ENCODE data around the gene HCRTR1. TPM values are rescaled to one million over a fixed set of nuclear protein-coding genes. Genes with fewer than 3 reads are reported as not detected.

The HCRTR1 gene
- 1.6 TPM for total RNA-seq

DNA sequence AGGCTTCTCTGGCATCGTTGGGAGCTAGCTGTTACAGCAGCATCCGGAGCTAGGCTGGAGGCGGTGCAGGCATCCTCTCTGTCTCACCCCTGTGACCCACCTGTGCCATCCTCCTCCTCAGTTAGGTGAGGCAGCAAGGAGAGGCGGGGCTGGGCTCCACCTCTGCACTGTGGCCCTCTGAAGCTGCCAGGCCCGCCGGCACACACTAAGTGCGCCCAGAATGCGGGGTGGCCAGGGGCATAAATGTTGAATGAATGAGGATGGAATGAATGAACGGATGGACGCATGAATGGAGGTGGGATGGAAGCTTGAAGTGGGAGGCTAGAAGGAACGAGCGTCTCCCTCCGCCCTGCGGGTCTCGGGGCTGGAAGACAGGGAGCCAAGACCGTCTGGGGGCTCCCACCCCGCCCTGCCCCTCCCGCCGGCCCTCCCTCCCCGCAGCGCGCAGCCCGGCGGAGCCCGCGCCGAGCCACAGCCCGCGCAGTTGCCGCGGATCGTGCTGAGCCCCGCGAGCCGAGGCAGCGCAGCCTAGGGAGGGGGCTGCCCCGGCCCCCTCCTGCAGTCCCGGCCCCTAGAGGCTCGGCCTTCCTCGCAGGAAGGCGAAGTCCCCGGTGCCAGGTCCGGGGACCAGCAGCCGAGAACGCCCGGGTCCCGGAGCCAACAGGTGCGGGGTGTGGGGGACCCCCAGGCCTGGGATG lies at the start of gene HCRTR1:
Gene HCRTR1, plus strand, starts transcription at position 472 of the 698 bp plus-strand sequence. CDS start 1,504 bp downstream, outside the sequence.
- DNase-seq (ENCODE audit: low spot score in 2 of 2) (no peak), FAIRE-seq (no peak)

- FAIRE-seq (no peak), DNase-seq (ENCODE audit: low spot score in 2 of 2) (no peak)
Measured at GRCh38 chr1:31567956-31568570, 49.4 kb upstream of the HCRTR1 start.

- DNase-seq (ENCODE audit: low spot score in 2 of 2) (no peak), FAIRE-seq (no peak)
Measured at GRCh38 chr1:31568895-31569595, 48.4 kb upstream of the HCRTR1 start.

DNA sequence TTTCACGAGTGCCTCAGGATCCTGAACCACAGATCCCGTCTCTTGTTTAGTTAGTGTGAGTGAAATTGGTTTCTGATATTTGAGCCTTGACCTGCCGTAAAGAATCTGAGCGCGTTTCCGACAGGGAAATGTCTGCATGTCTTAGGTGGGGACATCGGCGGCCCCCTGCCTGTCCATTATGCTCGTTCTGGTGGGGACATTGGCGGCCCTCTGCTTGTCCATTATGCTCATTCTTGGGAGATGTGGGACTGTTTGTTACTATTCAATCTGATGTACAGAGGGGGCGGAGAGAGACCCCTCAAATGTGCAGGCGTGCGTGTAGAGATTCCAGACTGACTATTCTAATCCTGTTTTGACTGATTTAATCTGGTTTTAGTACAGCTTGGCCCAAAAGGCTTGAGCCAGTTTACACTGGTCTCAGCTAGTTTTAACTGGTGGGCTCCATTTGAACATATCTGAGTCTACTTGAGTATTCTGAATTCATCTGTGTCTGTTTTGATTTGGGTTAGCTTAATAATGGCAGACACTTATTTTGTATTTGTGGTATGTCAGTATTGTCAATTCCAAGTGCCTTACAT lies 47.8 kb upstream of the HCRTR1 start:
- no peak for DNase-seq (ENCODE audit: low spot score in 2 of 2)
- FAIRE-seq: no peak

DNA sequence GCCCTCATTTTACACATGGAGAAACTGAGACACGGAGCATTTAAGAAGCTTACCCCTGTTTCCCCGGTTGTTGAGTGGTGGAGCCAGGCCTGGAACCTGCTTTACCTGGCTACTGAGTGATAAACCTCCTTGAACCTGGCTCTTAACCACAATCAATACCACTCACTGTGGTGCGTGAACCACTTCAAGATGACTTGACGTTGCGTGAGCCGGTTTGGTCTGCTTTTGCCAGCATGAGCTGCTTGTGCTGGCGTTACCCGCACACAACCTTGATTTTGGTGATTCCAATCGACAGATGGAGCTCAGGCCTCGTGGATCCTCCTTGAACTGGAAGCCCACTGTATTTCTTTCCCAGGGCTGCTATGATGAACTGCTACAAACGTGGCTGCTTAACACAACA lies 47.3 kb upstream of the HCRTR1 start:
- DNase-seq (ENCODE audit: low spot score in 2 of 2): no peak
- FAIRE-seq: no peak

- DNase-seq (ENCODE audit: low spot score in 2 of 2): no peak
- no peak for FAIRE-seq
Measured at GRCh38 chr1:31570906-31571305, 46.6 kb upstream of the HCRTR1 start.

DNA sequence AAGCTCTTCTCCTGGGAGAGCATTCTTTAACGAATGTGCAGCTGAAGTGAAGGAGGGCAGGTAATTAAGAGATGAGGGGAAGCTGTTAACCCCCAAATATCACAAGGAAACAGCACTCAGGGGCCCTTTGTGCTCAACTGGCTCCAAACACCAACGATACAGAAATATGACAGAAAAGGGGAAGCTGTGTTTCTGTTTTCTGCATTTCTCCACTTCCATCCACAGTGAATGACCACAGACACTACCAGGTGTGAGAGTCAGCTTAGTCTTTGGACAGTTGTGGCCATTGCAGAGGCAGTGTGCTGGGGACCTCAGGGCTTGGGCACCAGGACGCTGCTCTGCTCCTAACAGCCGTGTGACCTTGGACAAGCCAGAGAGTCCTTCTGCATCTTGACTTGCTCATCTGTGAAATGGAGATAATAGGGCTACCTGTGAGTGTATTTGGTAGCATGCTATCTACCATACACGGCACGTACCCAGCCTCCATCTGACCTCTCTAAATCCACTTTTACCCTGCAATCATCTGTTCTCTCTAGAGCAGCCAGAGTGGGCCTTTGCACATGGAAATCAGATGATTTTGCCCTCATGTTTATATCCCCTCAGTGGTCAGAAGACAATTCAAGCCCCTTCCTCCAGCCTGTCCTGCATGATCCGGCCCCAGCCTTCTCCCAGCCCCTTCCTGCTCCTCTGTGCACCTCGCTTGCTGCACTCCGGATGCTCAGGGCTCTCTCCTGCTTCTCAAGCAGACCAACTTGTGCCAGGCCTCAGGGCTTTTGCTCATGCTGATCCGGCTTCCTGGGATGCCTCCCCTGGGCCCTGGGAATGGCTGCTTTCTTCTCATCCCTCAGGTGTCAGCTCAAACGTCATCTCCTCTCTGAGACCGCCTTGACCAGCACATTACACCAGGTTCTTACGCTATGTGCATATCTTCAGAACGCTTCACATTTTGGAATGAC lies 45.9 kb upstream of the HCRTR1 start:
- DNase-seq (ENCODE audit: low spot score in 2 of 2) (no peak), FAIRE-seq (no peak)

- no peak for FAIRE-seq
- no peak for DNase-seq (ENCODE audit: low spot score in 2 of 2)
Measured at GRCh38 chr1:31572323-31573104, 45.0 kb upstream of the HCRTR1 start.

- DNase-seq (ENCODE audit: low spot score in 2 of 2) (no peak), FAIRE-seq (no peak)
Measured at GRCh38 chr1:31573261-31573660, 44.2 kb upstream of the HCRTR1 start.

- DNase-seq (ENCODE audit: low spot score in 2 of 2) (no peak), FAIRE-seq (no peak)
Measured at GRCh38 chr1:31574749-31575368, 42.6 kb upstream of the HCRTR1 start.

- no peak for FAIRE-seq
- no peak for DNase-seq (ENCODE audit: low spot score in 2 of 2)
Measured at GRCh38 chr1:31575369-31576140, 41.9 kb upstream of the HCRTR1 start.

DNA sequence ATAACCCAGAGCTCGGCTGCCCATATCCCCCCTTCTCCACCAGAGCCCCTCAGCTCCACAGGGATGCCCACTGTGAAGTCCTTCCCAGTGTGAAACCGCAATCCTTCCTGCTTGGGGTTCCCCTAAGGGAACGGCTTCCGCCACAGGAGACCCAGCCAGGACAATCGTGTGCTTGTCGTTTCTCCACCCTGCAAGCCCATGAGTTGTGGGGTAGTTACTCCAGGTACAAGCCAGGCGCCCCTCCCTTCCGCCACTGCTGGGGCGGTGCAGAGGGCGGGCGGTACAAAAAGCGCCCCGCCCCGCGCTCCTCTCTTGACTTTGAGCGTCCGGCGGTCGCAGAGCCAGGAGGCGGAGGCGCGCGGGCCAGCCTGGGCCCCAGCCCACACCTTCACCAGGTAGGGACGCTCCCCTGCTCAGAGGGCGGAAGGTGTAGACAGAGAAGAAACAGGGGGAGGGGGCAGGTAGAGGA lies 41.3 kb upstream of the HCRTR1 start, which contains the start of gene TINAGL1:
Gene TINAGL1, plus strand, starts transcription at position 315 of the 469 bp plus-strand sequence. CDS start 634 bp downstream, outside the sequence.
- DNase-seq (ENCODE audit: low spot score in 2 of 2) (no peak), FAIRE-seq (no peak)

DNA sequence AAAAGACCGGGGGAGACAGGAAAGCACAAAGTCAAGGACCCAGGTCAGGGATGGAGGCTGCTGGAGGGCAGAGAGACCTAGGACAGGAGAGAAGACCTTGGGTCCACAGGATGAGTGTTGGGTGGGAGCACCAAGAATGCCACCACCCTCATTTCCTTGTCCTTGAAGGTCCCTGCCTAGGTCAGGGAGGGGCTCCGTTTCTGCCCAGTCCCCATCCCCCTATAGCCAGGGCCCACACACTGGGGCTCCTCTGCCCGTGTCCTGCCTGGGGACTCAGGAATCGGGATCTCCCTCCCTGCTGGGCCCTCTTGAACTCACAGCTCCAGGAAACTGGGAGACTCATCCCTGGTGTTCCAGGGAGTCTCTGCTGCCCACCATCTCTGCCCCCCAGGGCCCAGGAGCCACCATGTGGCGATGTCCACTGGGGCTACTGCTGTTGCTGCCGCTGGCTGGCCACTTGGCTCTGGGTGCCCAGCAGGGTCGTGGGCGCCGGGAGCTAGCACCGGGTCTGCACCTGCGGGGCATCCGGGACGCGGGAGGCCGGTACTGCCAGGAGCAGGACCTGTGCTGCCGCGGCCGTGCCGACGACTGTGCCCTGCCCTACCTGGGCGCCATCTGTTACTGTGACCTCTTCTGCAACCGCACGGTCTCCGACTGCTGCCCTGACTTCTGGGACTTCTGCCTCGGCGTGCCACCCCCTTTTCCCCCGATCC lies 40.6 kb upstream of the HCRTR1 start:
- FAIRE-seq: no peak
- DNase-seq (ENCODE audit: low spot score in 2 of 2): no peak

- DNase-seq (ENCODE audit: low spot score in 2 of 2): no peak
- FAIRE-seq: no peak
Measured at GRCh38 chr1:31577515-31578192, 39.8 kb upstream of the HCRTR1 start.

DNA sequence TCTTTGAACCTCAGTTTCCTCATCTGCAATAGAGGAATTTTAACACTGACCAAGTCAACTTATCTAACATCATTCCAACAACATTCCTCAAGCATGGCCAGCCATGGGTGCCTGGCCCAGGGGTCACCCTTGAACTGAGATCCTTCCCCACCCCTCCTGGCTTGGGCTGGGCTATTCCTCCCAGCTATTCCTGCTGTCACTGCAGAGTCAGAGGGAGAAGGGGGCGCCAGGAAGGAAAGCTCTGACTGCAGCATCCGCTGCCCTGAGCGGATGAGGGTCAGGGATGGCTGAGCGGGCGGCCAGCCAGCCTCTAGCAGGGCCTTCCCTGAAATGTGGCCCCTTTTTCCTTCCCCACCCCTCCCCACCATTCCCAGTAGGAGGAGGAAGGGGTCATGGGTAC lies 38.1 kb upstream of the HCRTR1 start:
- FAIRE-seq: no peak

GRCh38 chr1:31580513-31580870 lies 37.0 kb upstream of the HCRTR1 start:
- no peak for DNase-seq (ENCODE audit: low spot score in 2 of 2)
- no peak for FAIRE-seq

More for the DNA sequence above, 38.1 kb upstream of the HCRTR1 start:
- DNase-seq (ENCODE audit: low spot score in 2 of 2): no peak

Measured in frontal cortex (tissue), 4 donors.